Measurements from ENCODE around the gene TTI1.
A peak's percentile ranks its signal among the peaks of the same experiment; 100 is the strongest.

Gene TTI1

GRCh38 chr20:37943501-37944455 is 89.5 kb downstream of the TTI1 start:
- no peak for TF ChIP-seq CTCF (IDR thresholded peaks at IDR 0.05)
- no peak overlapping the region for H3K4me3 ChIP-seq
- no peak overlapping the region for H3K27ac ChIP-seq
- intact Hi-C loops (cut with DNase I; ENCODE audit: low total_unique reads): no loop called here
- peaks cover 0 to 21% of the 10 kb centered on the region in 2 donors for H3K27me3 ChIP-seq
- H3K36me3 ChIP-seq: no peaks in the 10 kb centered on the region
- no peaks in the 10 kb centered on the region for H3K9me3 ChIP-seq
- no peaks in the 10 kb centered on the region for H3K4me1 ChIP-seq
- DNase-seq: peak in 1 of 2 donors; percentile 64

GRCh38 chr20:37943033-37943432 is 90.2 kb downstream of the TTI1 start:
- Histone ChIP-seq H3K27me3 (peaks cover 0 to 21% of the 10 kb centered on the region in 2 donors), H3K27ac (no peak overlapping the region), H3K9me3 (no peaks in the 10 kb centered on the region), H3K36me3 (no peaks in the 10 kb centered on the region), H3K4me1 (no peaks in the 10 kb centered on the region), H3K4me3 (no peak overlapping the region)
- no peak for TF ChIP-seq CTCF (IDR thresholded peaks at IDR 0.05)
- intact Hi-C loops (cut with DNase I; ENCODE audit: low total_unique reads): no loop called here
- peak in 1 of 2 donors; percentile 37 for DNase-seq

GRCh38 chr20:37941992-37942391 is 91.3 kb downstream of the TTI1 start:
- Histone ChIP-seq H3K36me3 (no peaks in the 10 kb centered on the region), H3K27ac (no peak overlapping the region), H3K4me3 (no peak overlapping the region), H3K27me3 (peaks cover 0 to 18% of the 10 kb centered on the region in 2 donors), H3K9me3 (no peaks in the 10 kb centered on the region), H3K4me1 (no peaks in the 10 kb centered on the region)
- TF ChIP-seq CTCF (IDR thresholded peaks at IDR 0.05): no peak
- DNase-seq: peak in 1 of 2 donors; percentile 10
- intact Hi-C loops (cut with DNase I; ENCODE audit: low total_unique reads): no loop called here

- Histone ChIP-seq H3K4me1 (no peaks in the 10 kb centered on the region), H3K4me3 (no peak overlapping the region), H3K36me3 (no peaks in the 10 kb centered on the region), H3K27me3 (peaks cover 0 to 18% of the 10 kb centered on the region in 2 donors), H3K27ac (no peak overlapping the region), H3K9me3 (no peaks in the 10 kb centered on the region)
- DNase-seq: peak in 1 of 2 donors; percentile 29
- intact Hi-C loops (cut with DNase I; ENCODE audit: low total_unique reads): no loop called here
- no peak for TF ChIP-seq CTCF (IDR thresholded peaks at IDR 0.05)
Measured at GRCh38 chr20:37941332-37941731, 91.9 kb downstream of the TTI1 start.

GRCh38 chr20:37940858-37941257 is 92.4 kb downstream of the TTI1 start:
- Histone ChIP-seq H3K36me3 (no peaks in the 10 kb centered on the region), H3K4me3 (no peak overlapping the region), H3K27me3 (peaks cover 0 to 14% of the 10 kb centered on the region in 2 donors), H3K27ac (no peak overlapping the region), H3K4me1 (no peaks in the 10 kb centered on the region), H3K9me3 (no peaks in the 10 kb centered on the region)
- no peak for TF ChIP-seq CTCF (IDR thresholded peaks at IDR 0.05)
- peak in 1 of 2 donors; percentile 9 for DNase-seq
- intact Hi-C loops (cut with DNase I; ENCODE audit: low total_unique reads): no loop called here

Data from tibial artery (tissue), 4 donors.